GM23248 (cell line): ENCODE data around the gene SLC22A2. TPM values are rescaled to one million over a fixed set of nuclear protein-coding genes. Genes with fewer than 3 reads are reported as not detected.

Experiments used
- DNase-seq: peaks from one replicate; pipeline ENCODE4 v3.0.0-alpha.2; 2015
- H2AFZ ChIP-seq: fragments of 200-600 bp; sonication (generic); 2 replicates; pipeline ENCODE4 v1.6.1; 2016; ENCODE audit warnings: antibody characterized with exemption
- H3F3A ChIP-seq: fragments of 200-600 bp; sonication (generic); 2 replicates; pipeline ENCODE4 v1.6.1; 2016; ENCODE audit warnings: mild to moderate bottlenecking, antibody characterized with exemption, mixed run types; ENCODE audit not compliant: insufficient read depth
- H3K27ac ChIP-seq: fragments of 200-600 bp; sonication (generic); 2 replicates; pipeline ENCODE4 v1.5.1; 2016; ENCODE audit warnings: mild to moderate bottlenecking
- H3K27me3 ChIP-seq: fragments of 200-600 bp; sonication (generic); replicated peaks from 2 replicates; pipeline ENCODE4 v1.6.1; 2016; ENCODE audit warnings: mild to moderate bottlenecking; ENCODE audit not compliant: insufficient read depth
- H3K36me3 ChIP-seq: fragments of 200-600 bp; sonication (generic); 2 replicates; pipeline ENCODE4 v1.6.1; 2016; ENCODE audit warnings: low read depth, mild to moderate bottlenecking
- H3K4me1 ChIP-seq: fragments of 200-600 bp; sonication (generic); 2 replicates; pipeline ENCODE4 v1.6.1; 2016; ENCODE audit warnings: mild to moderate bottlenecking; ENCODE audit not compliant: insufficient read depth
- H3K4me2 ChIP-seq: fragments of 200-600 bp; sonication (generic); one replicate; pipeline ENCODE4 v1.6.1; 2016; ENCODE audit warnings: mild to moderate bottlenecking; ENCODE audit not compliant: unreplicated experiment
- H3K4me3 ChIP-seq: fragments of 200-600 bp; sonication (generic); 2 replicates; pipeline ENCODE4 v1.5.1; 2016; ENCODE audit warnings: mild to moderate bottlenecking
- H3K79me2 ChIP-seq: fragments of 200-600 bp; sonication (generic); 2 replicates; pipeline ENCODE4 v1.6.1; 2016; ENCODE audit warnings: mild to moderate bottlenecking; ENCODE audit not compliant: insufficient read depth
- H3K9ac ChIP-seq: fragments of 200-600 bp; sonication (generic); 2 replicates; pipeline ENCODE4 v1.6.1; 2016; ENCODE audit warnings: mild to moderate bottlenecking
- H3K9me2 ChIP-seq: fragments of 200-600 bp; sonication (generic); 2 replicates; pipeline ENCODE4 v1.6.1; 2016; ENCODE audit warnings: mixed run types, mild to moderate bottlenecking, moderate library complexity; ENCODE audit not compliant: insufficient read depth
- H3K9me3 ChIP-seq: fragments of 200-600 bp; sonication (generic); one replicate; pipeline ENCODE4 v1.6.1; 2017; ENCODE audit warnings: low read depth
- H4K20me1 ChIP-seq: fragments of 200-600 bp; sonication (generic); 2 replicates; pipeline ENCODE4 v1.6.0; 2016; ENCODE audit not compliant: insufficient read depth
- EZH2 ChIP-seq: fragments of 200-600 bp; sonication (generic); IDR thresholded peaks from 2 replicates; pipeline ENCODE4 v1.6.1; 2018; ENCODE audit warnings: antibody characterized with exemption, mild to moderate bottlenecking; ENCODE audit not compliant: insufficient read depth, poor library complexity, severe bottlenecking
- EZH2phosphoT487 ChIP-seq: fragments of 200-600 bp; sonication (generic); IDR thresholded peaks from 2 replicates; pipeline ENCODE4 v1.6.1; 2018; ENCODE audit warnings: antibody characterized with exemption, moderate library complexity, mild to moderate bottlenecking, low read depth; ENCODE audit not compliant: insufficient read depth
- WGBS, 2 experiments: methylation state at CpG; one replicate each; pipeline ENCODE4 v1.1.6; 2015 to 2017; ENCODE audit warnings: low lambda C conversion rate in 2 of 2, low coverage in 1 of 2; ENCODE audit errors: missing lambda C conversion rate in 2 of 2; 5-methylcytosine and 5-hydroxymethylcytosine counted together
- in situ Hi-C: fragments of 300-500 bp; cut with MboI; formaldehyde crosslinking; loops from 2 replicates; pipeline ENCODE4 v1.15.0; 2020
- polyA plus RNA-seq: library from polyadenylated mRNA; unstranded; fragments of >200 nt; fragmentation: Nextera tagmentation; extraction: Ambion mirVana; gene quantifications from 2 replicates; pipeline ENCODE4 v1.2.1, GENCODE V29; 2016
- total RNA-seq: library from RNA; depleted of rRNA; stranded (reverse); fragments of >200 nt; shearing (Covaris generic); gene quantifications from 2 replicates; pipeline ENCODE4 v1.2.3, GENCODE V29; 2014

The SLC22A2 gene
- total and polyA plus RNA-seq, 2 experiments from 2014 or later = not detected

- no peaks in the 10 kb centered on the region for H3K4me1 ChIP-seq
- no peak overlapping the region for H3K4me3 ChIP-seq
- no peaks in the 10 kb centered on the region for H3K79me2 ChIP-seq
- H3K9me3 ChIP-seq = no peaks in the 10 kb centered on the region
- H3K36me3 ChIP-seq = no peaks in the 10 kb centered on the region
- no peaks in the 10 kb centered on the region for H3K27me3 ChIP-seq
- no peak overlapping the region for H3K4me2 ChIP-seq
- H4K20me1 ChIP-seq = no peaks in the 10 kb centered on the region
- no peak for DNase-seq
- no peak overlapping the region for H3K9ac ChIP-seq
- WGBS, 2 experiments = 17% methylated on average over 8 of the region's 8 CpGs
- in situ Hi-C loops = no loop called here
- H3K9me2 ChIP-seq = no peaks in the 10 kb centered on the region
- H3K27ac ChIP-seq = no peak overlapping the region
- TF ChIP-seq EZH2phosphoT487 = no peak
- TF ChIP-seq EZH2 = no peak
- no peaks in the 10 kb centered on the region for H3F3A ChIP-seq
- no peak overlapping the region for H2AFZ ChIP-seq
These were observed 35.2 kb upstream of the SLC22A2 start for GRCh38 chr6:160293844-160294243.

DNA sequence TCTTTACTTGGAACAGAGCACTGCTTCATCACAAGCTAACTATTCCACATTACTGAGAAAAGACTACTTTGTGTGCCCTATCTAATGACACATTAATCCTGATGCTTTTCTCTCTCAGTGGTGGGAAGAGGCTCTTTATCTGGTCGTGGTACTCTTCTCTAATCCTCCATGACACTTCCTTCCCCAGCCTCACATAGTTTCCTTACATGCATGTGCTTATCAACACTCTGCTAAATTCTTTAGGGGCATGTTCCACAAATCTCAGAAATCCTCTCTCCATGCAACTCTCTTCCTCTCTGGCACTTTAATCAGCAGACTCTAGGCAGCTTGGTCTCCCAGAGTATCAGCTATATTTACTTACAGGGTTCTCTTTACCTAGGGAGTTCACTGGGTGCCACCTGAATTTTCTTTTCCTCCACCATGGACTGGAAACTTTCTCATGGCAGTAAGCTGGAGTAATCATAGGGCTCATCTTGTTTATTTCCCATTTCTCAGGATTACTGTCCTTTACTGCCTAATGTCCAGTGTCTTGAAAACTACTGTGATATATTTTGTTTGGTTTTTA, 27.0 kb upstream of the SLC22A2 start:
- Histone ChIP-seq H3K4me1 (no peaks in the 10 kb centered on the region), H3K27ac (no peak overlapping the region), H3K9ac (no peak overlapping the region), H3K4me2 (no peak overlapping the region), H3K79me2 (no peaks in the 10 kb centered on the region), H4K20me1 (no peaks in the 10 kb centered on the region), H2AFZ (no peak overlapping the region), H3K4me3 (no peak overlapping the region), H3K9me2 (no peaks in the 10 kb centered on the region), H3K27me3 (no peaks in the 10 kb centered on the region), H3K9me3 (no peaks in the 10 kb centered on the region), H3K36me3 (no peaks in the 10 kb centered on the region), H3F3A (no peaks in the 10 kb centered on the region)
- DNase-seq = no peak
- 4 to 5% methylated on average over 1 of the region's 1 CpG for WGBS, 2 experiments
- TF ChIP-seq EZH2 (no peak), EZH2phosphoT487 (no peak)
- in situ Hi-C loops = no loop called here

GRCh38 chr6:160284575-160284974, 26.0 kb upstream of the SLC22A2 start:
- Histone ChIP-seq H3K9me3 (no peaks in the 10 kb centered on the region), H3K27ac (no peak overlapping the region), H3K27me3 (no peaks in the 10 kb centered on the region), H3F3A (no peaks in the 10 kb centered on the region), H3K9me2 (no peaks in the 10 kb centered on the region), H3K4me2 (no peak overlapping the region), H4K20me1 (no peaks in the 10 kb centered on the region), H3K9ac (no peak overlapping the region), H3K36me3 (no peaks in the 10 kb centered on the region), H2AFZ (no peak overlapping the region), H3K4me3 (no peak overlapping the region), H3K4me1 (no peaks in the 10 kb centered on the region), H3K79me2 (no peaks in the 10 kb centered on the region)
- TF ChIP-seq EZH2 (no peak), EZH2phosphoT487 (no peak)
- in situ Hi-C loops = no loop called here
- no peak for DNase-seq
- WGBS, 2 experiments = 35 to 48% methylated on average over 2 of the region's 2 CpGs

GRCh38 chr6:160282444-160282843, 23.8 kb upstream of the SLC22A2 start:
- no peaks in the 10 kb centered on the region for H4K20me1 ChIP-seq
- no peaks in the 10 kb centered on the region for H3K27me3 ChIP-seq
- H3K9ac ChIP-seq = no peak overlapping the region
- H3K4me3 ChIP-seq = no peak overlapping the region
- no peaks in the 10 kb centered on the region for H3K79me2 ChIP-seq
- WGBS, 2 experiments = 27 to 31% methylated on average over 1 of the region's 1 CpG
- H3F3A ChIP-seq = no peaks in the 10 kb centered on the region
- in situ Hi-C loops = no loop called here
- no peak overlapping the region for H3K4me2 ChIP-seq
- no peaks in the 10 kb centered on the region for H3K4me1 ChIP-seq
- no peaks in the 10 kb centered on the region for H3K9me2 ChIP-seq
- H3K36me3 ChIP-seq = no peaks in the 10 kb centered on the region
- no peak overlapping the region for H2AFZ ChIP-seq
- no peaks in the 10 kb centered on the region for H3K9me3 ChIP-seq
- no peak for TF ChIP-seq EZH2
- no peak for TF ChIP-seq EZH2phosphoT487
- H3K27ac ChIP-seq = no peak overlapping the region
- DNase-seq = no peak

GRCh38 chr6:160279850-160280249, 21.2 kb upstream of the SLC22A2 start:
- TF ChIP-seq EZH2phosphoT487 (no peak), EZH2 (no peak)
- Histone ChIP-seq H3F3A (no peaks in the 10 kb centered on the region), H3K4me2 (no peak overlapping the region), H3K4me1 (no peaks in the 10 kb centered on the region), H3K79me2 (no peaks in the 10 kb centered on the region), H3K27ac (no peak overlapping the region), H3K9me3 (no peaks in the 10 kb centered on the region), H3K9me2 (no peaks in the 10 kb centered on the region), H2AFZ (no peak overlapping the region), H4K20me1 (no peaks in the 10 kb centered on the region), H3K4me3 (no peak overlapping the region), H3K27me3 (no peaks in the 10 kb centered on the region), H3K36me3 (no peaks in the 10 kb centered on the region), H3K9ac (no peak overlapping the region)
- WGBS, 2 experiments = 52 to 62% methylated on average over 2 of the region's 2 CpGs
- DNase-seq = no peak
- in situ Hi-C loops = no loop called here
